ENCODE data around the gene FILIP1L.
A peak's percentile ranks its signal among the peaks of the same experiment; 100 is the strongest.

The FILIP1L gene

GRCh38 chr3:100042166-100042981 lies 71.9 kb downstream of the FILIP1L start:
- no peak for TF ChIP-seq TCF12 (IDR thresholded peaks at IDR 0.05; ENCODE audit: low read depth)

GRCh38 chr3:100041328-100041749 lies 73.0 kb downstream of the FILIP1L start:
- TF ChIP-seq CREB1 (IDR thresholded peaks at IDR 0.05; ENCODE audit: low read depth) (no peak), MAX (IDR thresholded peaks at IDR 0.05) (peak; percentile 3; the same call in 1 of the 2 replicates), NFIC (IDR thresholded peaks at IDR 0.05) (peak; percentile 92), ZBTB7A (IDR thresholded peaks at IDR 0.05; ENCODE audit: low read depth) (no peak), TCF12 (IDR thresholded peaks at IDR 0.05; ENCODE audit: low read depth) (0 out of 2 replicates have a peak, but pooled peaks have one; percentile 37), FOXM1 (IDR thresholded peaks at IDR 0.05; ENCODE audit: borderline replicate concordance, low read depth) (peak; percentile 75), TAF1 (IDR thresholded peaks at IDR 0.05; ENCODE audit: low read depth) (no peak), RAD21 (IDR thresholded peaks at IDR 0.05; ENCODE audit: low read depth) (no peak), EP300 (IDR thresholded peaks at IDR 0.05; ENCODE audit: borderline replicate concordance) (peak; percentile 84), EGR1 (IDR thresholded peaks at IDR 0.05) (no peak), CEBPB (IDR thresholded peaks at IDR 0.05) (peak; percentile 21; the same call in 1 of the 2 replicates), TEAD4 (IDR thresholded peaks at IDR 0.05) (peak; percentile 95), YY1 (IDR thresholded peaks at IDR 0.05; ENCODE audit: low read depth) (no peak)
- TF ChIP-seq, protein P1, sequence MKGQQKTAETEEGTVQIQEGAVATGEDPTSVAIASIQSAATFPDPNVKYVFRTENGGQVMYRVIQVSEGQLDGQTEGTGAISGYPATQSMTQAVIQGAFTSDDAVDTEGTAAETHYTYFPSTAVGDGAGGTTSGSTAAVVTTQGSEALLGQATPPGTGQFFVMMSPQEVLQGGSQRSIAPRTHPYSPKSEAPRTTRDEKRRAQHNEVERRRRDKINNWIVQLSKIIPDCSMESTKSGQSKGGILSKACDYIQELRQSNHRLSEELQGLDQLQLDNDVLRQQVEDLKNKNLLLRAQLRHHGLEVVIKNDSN (IDR thresholded peaks at IDR 0.05), result no peak
- TF ChIP-seq, protein P2, sequence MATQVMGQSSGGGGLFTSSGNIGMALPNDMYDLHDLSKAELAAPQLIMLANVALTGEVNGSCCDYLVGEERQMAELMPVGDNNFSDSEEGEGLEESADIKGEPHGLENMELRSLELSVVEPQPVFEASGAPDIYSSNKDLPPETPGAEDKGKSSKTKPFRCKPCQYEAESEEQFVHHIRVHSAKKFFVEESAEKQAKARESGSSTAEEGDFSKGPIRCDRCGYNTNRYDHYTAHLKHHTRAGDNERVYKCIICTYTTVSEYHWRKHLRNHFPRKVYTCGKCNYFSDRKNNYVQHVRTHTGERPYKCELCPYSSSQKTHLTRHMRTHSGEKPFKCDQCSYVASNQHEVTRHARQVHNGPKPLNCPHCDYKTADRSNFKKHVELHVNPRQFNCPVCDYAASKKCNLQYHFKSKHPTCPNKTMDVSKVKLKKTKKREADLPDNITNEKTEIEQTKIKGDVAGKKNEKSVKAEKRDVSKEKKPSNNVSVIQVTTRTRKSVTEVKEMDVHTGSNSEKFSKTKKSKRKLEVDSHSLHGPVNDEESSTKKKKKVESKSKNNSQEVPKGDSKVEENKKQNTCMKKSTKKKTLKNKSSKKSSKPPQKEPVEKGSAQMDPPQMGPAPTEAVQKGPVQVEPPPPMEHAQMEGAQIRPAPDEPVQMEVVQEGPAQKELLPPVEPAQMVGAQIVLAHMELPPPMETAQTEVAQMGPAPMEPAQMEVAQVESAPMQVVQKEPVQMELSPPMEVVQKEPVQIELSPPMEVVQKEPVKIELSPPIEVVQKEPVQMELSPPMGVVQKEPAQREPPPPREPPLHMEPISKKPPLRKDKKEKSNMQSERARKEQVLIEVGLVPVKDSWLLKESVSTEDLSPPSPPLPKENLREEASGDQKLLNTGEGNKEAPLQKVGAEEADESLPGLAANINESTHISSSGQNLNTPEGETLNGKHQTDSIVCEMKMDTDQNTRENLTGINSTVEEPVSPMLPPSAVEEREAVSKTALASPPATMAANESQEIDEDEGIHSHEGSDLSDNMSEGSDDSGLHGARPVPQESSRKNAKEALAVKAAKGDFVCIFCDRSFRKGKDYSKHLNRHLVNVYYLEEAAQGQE (IDR thresholded peaks at IDR 0.05; ENCODE audit: low read depth), result no peak

- TF ChIP-seq YY1 (IDR thresholded peaks at IDR 0.05; ENCODE audit: low read depth) (no peak), CREB1 (IDR thresholded peaks at IDR 0.05; ENCODE audit: low read depth) (no peak), NFIC (IDR thresholded peaks at IDR 0.05) (no peak), EGR1 (IDR thresholded peaks at IDR 0.05) (no peak), TEAD4 (IDR thresholded peaks at IDR 0.05) (no peak), CEBPB (IDR thresholded peaks at IDR 0.05) (no peak)
- TF ChIP-seq, protein P1 (IDR thresholded peaks at IDR 0.05), result no peak
These were observed 73.7 kb downstream of the FILIP1L start for GRCh38 chr3:100040451-100041225.

GRCh38 chr3:100039075-100039474 lies 75.2 kb downstream of the FILIP1L start:
- TF ChIP-seq NFIC (IDR thresholded peaks at IDR 0.05) (no peak), FOXM1 (IDR thresholded peaks at IDR 0.05; ENCODE audit: borderline replicate concordance, low read depth) (no peak), TCF12 (IDR thresholded peaks at IDR 0.05; ENCODE audit: low read depth) (no peak), ZBTB7A (IDR thresholded peaks at IDR 0.05; ENCODE audit: low read depth) (no peak), MAX (IDR thresholded peaks at IDR 0.05) (no peak), YY1 (IDR thresholded peaks at IDR 0.05; ENCODE audit: low read depth) (no peak), TEAD4 (IDR thresholded peaks at IDR 0.05) (no peak), RAD21 (IDR thresholded peaks at IDR 0.05; ENCODE audit: low read depth) (no peak), EGR1 (IDR thresholded peaks at IDR 0.05) (no peak), CEBPB (IDR thresholded peaks at IDR 0.05) (no peak)
- TF ChIP-seq, protein P1 (IDR thresholded peaks at IDR 0.05), result no peak
- TF ChIP-seq, protein P2 (IDR thresholded peaks at IDR 0.05; ENCODE audit: low read depth), result no peak

DNA sequence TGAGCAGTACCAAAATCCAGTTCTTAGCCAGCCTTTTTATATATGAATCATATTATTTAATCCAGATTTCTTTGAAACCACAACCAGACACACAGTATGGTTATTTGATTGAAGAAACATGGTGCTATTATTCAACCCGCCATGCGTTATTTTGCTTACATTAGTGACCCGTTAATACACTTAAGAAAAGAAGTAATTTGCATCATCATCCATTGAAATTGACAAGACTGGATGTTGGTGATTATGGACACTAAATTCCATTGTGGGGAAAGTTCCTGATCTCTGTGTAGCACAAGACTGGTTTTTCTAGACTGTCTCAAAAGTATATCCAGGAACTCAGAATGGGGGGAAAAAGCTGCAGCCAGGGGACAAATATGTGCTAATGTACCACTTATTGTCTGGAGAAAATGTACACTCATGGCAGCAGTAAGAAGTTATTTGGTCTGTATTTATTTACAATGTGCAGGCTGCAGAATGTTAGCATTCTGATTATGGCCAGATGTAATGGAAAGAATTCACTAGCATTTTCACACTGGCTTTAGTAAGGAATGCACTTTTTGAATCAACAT lies 80.3 kb downstream of the FILIP1L start:
- TF ChIP-seq EGR1 (IDR thresholded peaks at IDR 0.05), result no peak
- no peak for TF ChIP-seq NFIC (IDR thresholded peaks at IDR 0.05)
- TF ChIP-seq TAF1 (IDR thresholded peaks at IDR 0.05; ENCODE audit: low read depth), result no peak
